HL-60 (cell line): ENCODE measurements around the gene PIK3CG.

Experiments used
- POLR2AphosphoS5 ChIP-seq: IDR thresholded peaks from 2 replicates; pipeline ENCODE4 v1.6.1; 2012; ENCODE audit warnings: low read depth
- TF ChIP-seq, protein P1 (sequence below): IDR thresholded peaks from one replicate; pipeline ENCODE4 v1.5.1; 2011; ENCODE audit warnings: low read length, control low read depth, inconsistent platforms; ENCODE audit not compliant: insufficient read depth
- TF ChIP-seq, protein P2 (sequence below): IDR thresholded peaks from 2 replicates; pipeline ENCODE4 v1.6.1; 2012; ENCODE audit warnings: low read depth; ENCODE audit not compliant: insufficient replicate concordance

GRCh38 chr7:106885652-106886051 is 20.6 kb downstream of the PIK3CG start:
- TF ChIP-seq, protein P1, sequence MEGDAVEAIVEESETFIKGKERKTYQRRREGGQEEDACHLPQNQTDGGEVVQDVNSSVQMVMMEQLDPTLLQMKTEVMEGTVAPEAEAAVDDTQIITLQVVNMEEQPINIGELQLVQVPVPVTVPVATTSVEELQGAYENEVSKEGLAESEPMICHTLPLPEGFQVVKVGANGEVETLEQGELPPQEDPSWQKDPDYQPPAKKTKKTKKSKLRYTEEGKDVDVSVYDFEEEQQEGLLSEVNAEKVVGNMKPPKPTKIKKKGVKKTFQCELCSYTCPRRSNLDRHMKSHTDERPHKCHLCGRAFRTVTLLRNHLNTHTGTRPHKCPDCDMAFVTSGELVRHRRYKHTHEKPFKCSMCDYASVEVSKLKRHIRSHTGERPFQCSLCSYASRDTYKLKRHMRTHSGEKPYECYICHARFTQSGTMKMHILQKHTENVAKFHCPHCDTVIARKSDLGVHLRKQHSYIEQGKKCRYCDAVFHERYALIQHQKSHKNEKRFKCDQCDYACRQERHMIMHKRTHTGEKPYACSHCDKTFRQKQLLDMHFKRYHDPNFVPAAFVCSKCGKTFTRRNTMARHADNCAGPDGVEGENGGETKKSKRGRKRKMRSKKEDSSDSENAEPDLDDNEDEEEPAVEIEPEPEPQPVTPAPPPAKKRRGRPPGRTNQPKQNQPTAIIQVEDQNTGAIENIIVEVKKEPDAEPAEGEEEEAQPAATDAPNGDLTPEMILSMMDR, result no peak
- TF ChIP-seq, protein P2, sequence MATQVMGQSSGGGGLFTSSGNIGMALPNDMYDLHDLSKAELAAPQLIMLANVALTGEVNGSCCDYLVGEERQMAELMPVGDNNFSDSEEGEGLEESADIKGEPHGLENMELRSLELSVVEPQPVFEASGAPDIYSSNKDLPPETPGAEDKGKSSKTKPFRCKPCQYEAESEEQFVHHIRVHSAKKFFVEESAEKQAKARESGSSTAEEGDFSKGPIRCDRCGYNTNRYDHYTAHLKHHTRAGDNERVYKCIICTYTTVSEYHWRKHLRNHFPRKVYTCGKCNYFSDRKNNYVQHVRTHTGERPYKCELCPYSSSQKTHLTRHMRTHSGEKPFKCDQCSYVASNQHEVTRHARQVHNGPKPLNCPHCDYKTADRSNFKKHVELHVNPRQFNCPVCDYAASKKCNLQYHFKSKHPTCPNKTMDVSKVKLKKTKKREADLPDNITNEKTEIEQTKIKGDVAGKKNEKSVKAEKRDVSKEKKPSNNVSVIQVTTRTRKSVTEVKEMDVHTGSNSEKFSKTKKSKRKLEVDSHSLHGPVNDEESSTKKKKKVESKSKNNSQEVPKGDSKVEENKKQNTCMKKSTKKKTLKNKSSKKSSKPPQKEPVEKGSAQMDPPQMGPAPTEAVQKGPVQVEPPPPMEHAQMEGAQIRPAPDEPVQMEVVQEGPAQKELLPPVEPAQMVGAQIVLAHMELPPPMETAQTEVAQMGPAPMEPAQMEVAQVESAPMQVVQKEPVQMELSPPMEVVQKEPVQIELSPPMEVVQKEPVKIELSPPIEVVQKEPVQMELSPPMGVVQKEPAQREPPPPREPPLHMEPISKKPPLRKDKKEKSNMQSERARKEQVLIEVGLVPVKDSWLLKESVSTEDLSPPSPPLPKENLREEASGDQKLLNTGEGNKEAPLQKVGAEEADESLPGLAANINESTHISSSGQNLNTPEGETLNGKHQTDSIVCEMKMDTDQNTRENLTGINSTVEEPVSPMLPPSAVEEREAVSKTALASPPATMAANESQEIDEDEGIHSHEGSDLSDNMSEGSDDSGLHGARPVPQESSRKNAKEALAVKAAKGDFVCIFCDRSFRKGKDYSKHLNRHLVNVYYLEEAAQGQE, result no peak
- TF ChIP-seq POLR2AphosphoS5, result no peak
